NB4 (cell line): ENCODE results near the gene PARP11.

ENCODE experiments used
- CTCF ChIP-seq: IDR thresholded peaks from one replicate; pipeline ENCODE4 v1.5.1; 2012; ENCODE audit warnings: low read depth, low read length
- POLR2A ChIP-seq: IDR thresholded peaks from 2 replicates; pipeline ENCODE4 v1.6.1; 2011; ENCODE audit warnings: mild to moderate bottlenecking; ENCODE audit not compliant: insufficient read length; ENCODE audit errors: extremely low read depth

GRCh38 chr12:3881281-3881950 is 8.2 kb upstream of the PARP11 start:
- TF ChIP-seq CTCF, result no peak
- TF ChIP-seq POLR2A, result no peak
